ENCODE results near the gene PNPLA6.
A peak's percentile ranks its signal among the peaks of the same experiment; 100 is the strongest.

Gene PNPLA6

GRCh38 chr19:7515110-7515644 is 20.3 kb upstream of the PNPLA6 start:
- DNase-seq, result peak in 3 of 56 donors; percentile 12 to 45 (median 33)

GRCh38 chr19:7515645-7516151 is 19.8 kb upstream of the PNPLA6 start, which contains the start of gene ZNF358:
Gene ZNF358 (plus strand): TSS chr19:7516103. CDS start chr19:7519243, 3,140 bp downstream.
- peak in 53 of 56 donors; percentile 5 to 88 (median 68) for DNase-seq

- peak in 1 of 56 donors; percentile 31 for DNase-seq
Observed at GRCh38 chr19:7516333-7516732, 19.2 kb upstream of the PNPLA6 start.

GRCh38 chr19:7516878-7517277 is 18.6 kb upstream of the PNPLA6 start:
- no peak for DNase-seq

GRCh38 chr19:7519361-7520130 is 16.0 kb upstream of the PNPLA6 start:
- DNase-seq, result no peak

- peak in 34 of 56 donors; percentile 2 to 59 (median 28) for DNase-seq
Observed at GRCh38 chr19:7520131-7521051, 15.1 kb upstream of the PNPLA6 start.

- no peak for DNase-seq
Observed at GRCh38 chr19:7521551-7522071, 13.9 kb upstream of the PNPLA6 start.

GRCh38 chr19:7522072-7522922 is 13.2 kb upstream of the PNPLA6 start, which contains the start of gene MCOLN1:
Gene MCOLN1 (plus strand): TSS chr19:7522624. CDS start chr19:7522751, 127 bp downstream.
- peak; percentile 55 to 99 (median 95) for DNase-seq

- DNase-seq, result no peak
Observed at GRCh38 chr19:7522923-7523667, 12.4 kb upstream of the PNPLA6 start.

GRCh38 chr19:7524523-7524922 is 11.0 kb upstream of the PNPLA6 start:
- no peak for DNase-seq

GRCh38 chr19:7524992-7525739 is 10.4 kb upstream of the PNPLA6 start:
- no peak for DNase-seq

- DNase-seq, result no peak
Observed at GRCh38 chr19:7526059-7526929, 9.2 kb upstream of the PNPLA6 start.

GRCh38 chr19:7527516-7528191 is 7.9 kb upstream of the PNPLA6 start:
- peak in 4 of 56 donors; percentile 1 to 29 (median 22) for DNase-seq

GRCh38 chr19:7528192-7528519 is 7.4 kb upstream of the PNPLA6 start:
- no peak for DNase-seq

- DNase-seq, result no peak
Observed at GRCh38 chr19:7528522-7529245, 6.8 kb upstream of the PNPLA6 start.

GRCh38 chr19:7529246-7529600 is 6.3 kb upstream of the PNPLA6 start:
- DNase-seq, result no peak

Data from nucleus accumbens (tissue), 56 donors.